GM10847 (cell line): ENCODE data around the gene NT5C3B.

Source experiments
- POLR2A ChIP-seq: IDR thresholded peaks from 2 replicates; pipeline ENCODE4 v1.6.1; 2011; ENCODE audit not compliant: insufficient read length; ENCODE audit errors: extremely low read depth

NT5C3B gene

GRCh38 chr17:41848788-41849187 is 12.8 kb upstream of the NT5C3B start:
- TF ChIP-seq POLR2A: no peak

DNA sequence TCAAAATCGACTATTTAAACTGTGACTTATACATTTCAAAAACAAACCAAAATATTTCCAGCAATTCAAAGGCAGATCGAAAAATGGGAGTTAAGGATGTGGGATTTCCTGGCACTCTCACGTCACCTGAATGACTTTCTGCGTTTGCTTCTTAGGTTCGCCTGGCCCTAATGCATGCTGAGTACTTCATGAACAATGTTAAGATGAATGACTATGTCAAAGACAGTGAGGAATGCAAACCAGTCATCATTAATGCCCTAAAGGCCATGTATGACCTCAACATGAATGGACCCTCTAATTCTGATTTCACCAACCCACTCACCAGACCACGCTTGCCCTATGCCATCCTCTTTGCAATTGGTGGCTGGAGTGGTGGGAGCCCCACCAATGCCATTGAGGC is 8.9 kb upstream of the NT5C3B start:
- no peak for TF ChIP-seq POLR2A

DNA sequence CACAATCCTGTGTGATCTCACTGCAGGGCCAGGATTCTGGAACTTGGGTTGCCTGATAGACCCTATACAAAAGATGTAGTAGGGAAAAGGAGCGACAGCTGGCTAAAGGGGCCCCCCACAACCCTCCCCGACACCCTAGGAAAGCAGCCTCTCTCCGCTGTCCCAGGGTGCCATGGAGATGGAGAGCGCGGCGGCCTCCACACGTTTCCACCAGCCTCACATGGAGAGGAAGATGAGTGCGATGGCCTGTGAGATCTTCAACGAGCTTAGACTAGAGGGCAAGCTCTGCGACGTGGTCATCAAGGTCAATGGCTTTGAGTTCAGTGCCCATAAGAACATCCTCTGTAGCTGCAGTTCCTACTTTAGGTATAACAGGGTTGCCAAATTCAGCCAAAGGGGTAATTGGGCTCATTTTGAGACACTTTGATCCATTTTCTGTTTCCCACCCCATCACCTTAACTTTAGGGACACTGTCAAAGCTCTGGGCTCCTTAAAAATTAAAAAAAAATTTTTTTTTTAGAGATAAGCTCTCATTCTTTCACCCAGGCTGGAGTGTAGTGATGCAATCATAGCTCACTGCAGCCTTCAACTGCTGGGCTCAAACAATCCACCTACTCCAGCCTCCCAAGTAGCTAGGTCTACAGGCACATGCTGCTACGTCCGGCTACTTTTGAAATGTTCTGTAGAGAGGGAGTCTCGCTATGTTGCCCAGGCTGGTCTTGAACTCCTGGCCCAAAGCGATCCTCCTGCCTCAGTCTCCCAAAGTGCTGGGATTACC is 1.9 kb upstream of the NT5C3B start, which contains the start of gene KLHL10:
TSS of gene KLHL10 (plus strand) at position 65 of the 778 bp plus-strand sequence. CDS start at position 173, 108 bp downstream.
- TF ChIP-seq POLR2A: no peak

GRCh38 chr17:41836550-41837196 is 641 bp upstream of the NT5C3B start:
- TF ChIP-seq POLR2A: no peak

DNA sequence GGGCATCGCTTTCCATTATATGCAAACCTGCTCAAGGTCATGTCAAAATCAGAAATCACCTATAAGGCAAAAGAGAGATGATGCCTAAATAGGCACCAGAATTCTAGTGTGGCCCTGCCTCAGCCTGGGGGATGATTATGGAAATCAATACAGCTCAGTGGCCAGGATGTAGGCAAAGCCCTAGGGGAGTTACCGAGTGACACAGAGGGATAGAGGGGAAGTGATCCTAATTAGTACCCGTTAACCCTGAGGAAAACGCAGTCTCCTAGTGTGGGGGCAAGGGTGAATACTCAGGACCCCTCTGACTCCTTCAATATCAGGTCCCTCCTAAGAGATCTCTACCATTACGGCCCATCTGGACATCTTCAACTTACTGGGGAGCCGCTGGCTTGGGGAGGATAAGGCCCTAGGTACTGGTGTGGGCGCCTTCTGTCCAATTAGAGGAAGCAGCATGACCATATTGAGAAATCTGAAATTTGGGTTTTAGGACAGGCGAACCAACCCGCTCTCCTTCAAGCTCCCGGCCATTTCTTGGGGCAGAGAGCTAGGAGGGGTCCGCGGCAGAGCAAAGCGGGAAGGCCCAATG is 725 bp downstream of the NT5C3B start:
- TF ChIP-seq POLR2A: no peak

DNA sequence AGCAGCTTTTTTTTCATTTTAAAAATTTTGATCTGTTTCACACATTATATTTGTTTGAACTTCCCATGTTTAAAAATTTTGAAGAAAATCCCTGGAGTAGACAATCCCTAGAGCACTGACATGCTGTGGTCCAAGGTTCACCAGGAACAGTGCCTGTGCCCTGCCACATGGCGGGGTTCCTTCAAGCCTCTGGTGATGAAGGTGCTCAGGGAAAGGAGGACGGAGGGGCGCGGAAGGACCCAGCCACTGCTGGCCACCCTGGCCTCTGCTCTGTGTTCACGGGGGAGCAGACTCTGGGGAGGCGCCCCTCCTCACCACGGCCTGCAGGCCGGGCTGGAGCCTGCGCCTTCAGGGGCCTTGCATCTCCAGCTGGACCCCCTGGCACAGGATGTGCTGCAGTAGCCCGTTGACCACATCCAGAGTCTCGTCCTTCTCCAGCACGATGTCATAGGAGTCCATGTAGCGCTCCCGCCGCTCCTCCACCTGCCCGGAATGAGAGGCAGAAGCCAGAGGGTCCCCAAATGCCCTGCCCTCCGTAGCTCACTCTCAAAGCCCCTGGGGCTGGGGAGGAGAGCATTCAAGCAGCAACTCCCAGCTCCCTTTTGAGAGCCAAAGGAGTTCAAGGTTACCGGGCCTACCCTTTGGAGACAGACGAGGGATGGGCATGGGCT is 10.7 kb downstream of the NT5C3B start:
- TF ChIP-seq POLR2A: no peak

- no peak for TF ChIP-seq POLR2A
These were observed 11.9 kb downstream of the NT5C3B start for GRCh38 chr17:41824086-41824485.

GRCh38 chr17:41823580-41823979 is 12.5 kb downstream of the NT5C3B start:
- TF ChIP-seq POLR2A: no peak

DNA sequence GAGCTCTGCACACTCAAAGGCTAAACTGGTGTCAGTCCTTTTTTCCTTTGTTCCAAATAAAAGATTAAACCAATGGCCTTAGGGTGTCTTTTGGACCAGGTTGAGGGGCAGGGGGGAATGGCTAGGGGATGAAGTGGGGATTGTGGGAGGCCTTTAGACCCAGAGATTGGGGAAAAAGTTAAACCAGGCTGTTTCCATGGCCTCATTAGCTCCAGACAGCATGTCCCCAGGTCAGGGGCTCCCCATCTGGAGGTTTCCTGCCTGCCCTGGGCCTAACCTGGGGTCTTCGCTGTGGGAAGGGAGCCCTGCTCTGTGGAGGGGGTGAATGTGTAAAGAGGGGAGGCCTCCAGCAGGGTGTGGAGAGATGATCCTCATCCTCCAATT is 12.9 kb downstream of the NT5C3B start:
- no peak for TF ChIP-seq POLR2A

DNA sequence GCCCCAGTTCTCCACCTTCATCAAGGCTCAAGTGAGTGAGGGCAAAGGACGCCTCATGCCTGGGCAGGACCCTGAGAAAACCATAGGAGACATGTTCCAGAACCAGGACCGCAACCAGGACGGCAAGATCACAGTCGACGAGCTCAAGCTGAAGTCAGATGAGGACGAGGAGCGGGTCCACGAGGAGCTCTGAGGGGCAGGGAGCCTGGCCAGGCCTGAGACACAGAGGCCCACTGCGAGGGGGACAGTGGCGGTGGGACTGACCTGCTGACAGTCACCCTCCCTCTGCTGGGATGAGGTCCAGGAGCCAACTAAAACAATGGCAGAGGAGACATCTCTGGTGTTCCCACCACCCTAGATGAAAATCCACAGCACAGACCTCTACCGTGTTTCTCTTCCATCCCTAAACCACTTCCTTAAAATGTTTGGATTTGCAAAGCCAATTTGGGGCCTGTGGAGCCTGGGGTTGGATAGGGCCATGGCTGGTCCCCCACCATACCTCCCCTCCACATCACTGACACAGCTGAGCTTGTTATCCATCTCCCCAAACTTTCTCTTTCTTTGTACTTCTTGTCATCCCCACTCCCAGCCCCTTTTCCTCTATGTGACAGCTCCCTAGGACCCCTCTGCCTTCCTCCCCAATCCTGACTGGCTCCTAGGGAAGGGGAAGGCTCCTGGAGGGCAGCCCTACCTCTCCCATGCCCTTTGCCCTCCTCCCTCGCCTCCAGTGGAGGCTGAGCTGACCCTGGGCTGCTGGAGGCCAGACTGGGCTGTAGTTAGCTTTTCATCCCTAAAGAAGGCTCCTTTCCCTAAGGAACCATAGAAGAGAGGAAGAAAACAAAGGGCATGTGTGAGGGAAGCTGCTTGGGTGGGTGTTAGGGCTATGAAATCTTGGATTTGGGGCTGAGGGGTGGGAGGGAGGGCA is 13.6 kb downstream of the NT5C3B start:
- TF ChIP-seq POLR2A: no peak

DNA sequence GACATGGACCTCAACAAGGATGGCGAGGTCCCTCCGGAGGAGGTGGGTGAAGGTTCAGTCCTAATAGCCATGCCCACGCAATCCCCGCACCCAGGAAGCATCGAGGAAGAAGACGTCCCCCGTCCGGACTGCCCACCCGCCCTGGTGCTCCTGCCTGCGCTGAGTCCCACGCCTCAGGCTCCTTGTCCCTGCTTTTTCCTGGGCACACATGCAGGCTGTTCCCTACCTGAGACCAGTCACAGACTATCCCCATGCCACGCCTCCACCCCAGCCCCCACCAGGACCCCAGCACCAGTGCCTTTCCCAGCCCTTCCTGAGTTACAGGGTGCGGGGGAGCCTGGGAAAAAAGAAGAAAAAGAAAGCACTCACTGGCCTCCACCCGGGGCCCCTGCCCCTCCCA is 14.3 kb downstream of the NT5C3B start:
- TF ChIP-seq POLR2A: no peak

GRCh38 chr17:41818024-41818423 is 18.0 kb downstream of the NT5C3B start:
- TF ChIP-seq POLR2A: no peak

GRCh38 chr17:41816637-41817320 is 19.3 kb downstream of the NT5C3B start:
- TF ChIP-seq POLR2A: no peak

DNA sequence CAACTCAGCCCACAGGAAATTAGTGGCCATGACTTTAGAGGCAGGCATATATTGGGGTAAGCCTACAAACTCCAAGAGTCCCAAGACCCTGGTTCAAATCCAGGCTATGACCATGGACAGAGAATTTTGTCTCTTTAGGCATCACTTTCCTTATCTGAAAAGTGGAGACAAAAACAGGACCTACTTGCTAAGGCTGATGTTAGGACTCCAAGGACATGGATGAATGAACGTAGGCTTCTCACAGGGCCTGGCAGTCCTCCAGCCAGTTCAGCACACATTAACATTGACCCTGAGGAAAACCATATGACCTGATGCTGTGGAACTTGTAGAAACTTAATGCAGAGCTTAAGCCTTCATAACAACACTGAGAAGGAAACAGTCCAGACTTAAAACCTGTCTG is 21.8 kb downstream of the NT5C3B start:
- no peak for TF ChIP-seq POLR2A
